A673 (cell line): ENCODE measurements around the gene ID4. TPM values are rescaled to one million over a fixed set of nuclear protein-coding genes. Genes with fewer than 3 reads are reported as not detected.

Experiments
- BruUV-seq: library from RNA; stranded (reverse); fragments of 400-500 nt; replicated peaks from 2 replicates; lab custom pipeline; 2021; lab: Mats Ljungman, UMichigan
- CTCF ChIA-PET: fragments of 300-600 bp; sonication (Branson Sonifier 250); formaldehyde crosslinking; loops from one replicate; lab custom pipeline; 2022; ENCODE audit warnings: antibody characterized with exemption; lab: Charles Lee
- POLR2A ChIA-PET: fragments of 300-600 bp; sonication (Branson Sonifier 250); formaldehyde crosslinking; loops from one replicate; lab custom pipeline; 2022; ENCODE audit warnings: antibody characterized with exemption; ENCODE audit not compliant: low non-redundant PET; lab: Charles Lee
- DNase-seq: peaks from one replicate; pipeline ENCODE4 v3.0.0-alpha.2; 2015; ENCODE audit warnings: low spot score
- H3K27ac ChIP-seq: fragments of 200-600 bp; sonication (generic); 2 replicates; pipeline ENCODE4 v1.5.1; 2016; ENCODE audit warnings: mixed run types, low read depth, mild to moderate bottlenecking, mixed read lengths, antibody characterized with exemption, low read length; ENCODE audit not compliant: poor library complexity, severe bottlenecking
- H3K27me3 ChIP-seq: fragments of 200-600 bp; sonication (generic); replicated peaks from 2 replicates; pipeline ENCODE4 v1.6.1; 2017; ENCODE audit warnings: mixed run types, low read depth, mild to moderate bottlenecking, mixed read lengths, antibody characterized with exemption, low read length; ENCODE audit not compliant: insufficient read depth, poor library complexity
- H3K36me3 ChIP-seq: fragments of 200-600 bp; sonication (generic); 2 replicates; pipeline ENCODE4 v1.6.1; 2016; ENCODE audit warnings: mixed run types, mild to moderate bottlenecking, mixed read lengths, antibody characterized with exemption, low read length; ENCODE audit not compliant: insufficient read depth, poor library complexity, severe bottlenecking
- H3K4me1 ChIP-seq: fragments of 200-600 bp; sonication (generic); 2 replicates; pipeline ENCODE4 v1.6.1; 2017; ENCODE audit warnings: mixed run types, mild to moderate bottlenecking, mixed read lengths, antibody characterized with exemption, low read length; ENCODE audit not compliant: insufficient read depth, poor library complexity, severe bottlenecking
- H3K4me3 ChIP-seq: fragments of 200-600 bp; sonication (generic); 2 replicates; pipeline ENCODE4 v1.5.1; 2016; ENCODE audit warnings: low read depth, mixed run types, mild to moderate bottlenecking, mixed read lengths, low read length; ENCODE audit not compliant: poor library complexity, severe bottlenecking
- H3K9me3 ChIP-seq: fragments of 200-600 bp; sonication (generic); 2 replicates; pipeline ENCODE4 v1.6.1; 2016; ENCODE audit warnings: mixed run types, low read depth, mild to moderate bottlenecking, mixed read lengths, antibody characterized with exemption, low read length; ENCODE audit not compliant: poor library complexity, severe bottlenecking
- CTCF ChIP-seq: fragments of 300-800, 200-600 bp; sonication (generic); conservative IDR thresholded peaks from 2 replicates; pipeline ENCODE4 v1.5.1; 2017; ENCODE audit warnings: low read depth, mild to moderate bottlenecking, antibody characterized with exemption, low read length, moderate library complexity, mixed read lengths
- EZH2 ChIP-seq: fragments of 200-600 bp; sonication (generic); IDR thresholded peaks from 2 replicates; pipeline ENCODE4 v1.6.1; 2017; ENCODE audit warnings: borderline replicate concordance, low read depth, mild to moderate bottlenecking, mixed read lengths, antibody characterized with exemption, low read length; ENCODE audit not compliant: poor library complexity, severe bottlenecking
- intact Hi-C: fragments of 100-400 bp; cut with micrococcal nuclease; formaldehyde crosslinking; loops from one replicate; pipeline ENCODE4 v1.10.0; 2022; ENCODE audit not compliant: unreplicated experiment
- total RNA-seq: library from RNA; stranded (reverse); gene quantifications from 2 replicates; pipeline ENCODE4 v1.2.3, GENCODE V29; 2021

ID4 gene
- total RNA-seq, 1 experiment from 2014 or later: 29.3 TPM

DNA sequence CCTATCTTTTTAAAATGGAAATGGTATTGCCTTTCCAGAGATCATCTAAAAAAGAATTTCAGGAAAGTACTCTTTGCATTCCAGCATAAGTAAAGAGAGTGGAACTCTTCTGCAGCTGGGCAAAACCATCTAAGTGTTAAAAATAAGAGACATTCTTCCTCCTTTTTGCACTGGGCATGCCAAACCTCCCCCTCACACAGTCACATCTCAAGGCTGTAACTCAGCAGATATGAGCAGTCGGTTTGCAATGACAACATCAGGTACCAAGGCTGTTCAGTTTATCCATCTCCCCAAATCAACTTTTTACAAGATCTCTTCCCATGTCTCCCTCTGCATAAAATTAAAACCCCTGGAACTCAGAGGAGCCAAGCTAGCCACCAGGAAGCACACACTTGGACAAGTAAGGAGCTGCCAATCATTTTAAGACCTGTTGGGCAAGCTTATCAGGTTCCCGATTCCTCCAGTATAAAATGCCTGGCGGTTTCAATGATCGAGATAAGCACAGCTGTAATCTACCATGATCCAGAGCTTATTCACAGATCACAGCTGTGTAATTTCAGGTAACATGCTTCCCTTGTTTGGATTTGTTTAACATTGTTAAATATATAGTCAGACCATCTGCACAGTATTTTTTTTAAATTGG, 23.2 kb downstream of the ID4 start:
- no peak for DNase-seq
- BruUV-seq: no TSS peak

GRCh38 chr6:19864285-19864684, 27.1 kb downstream of the ID4 start:
- Histone ChIP-seq H3K4me1 (no peaks in the 10 kb centered on the region), H3K27me3 (no peaks in the 10 kb centered on the region), H3K36me3 (no peaks in the 10 kb centered on the region), H3K27ac (no peak overlapping the region), H3K4me3 (no peak overlapping the region), H3K9me3 (no peaks in the 10 kb centered on the region)
- POLR2A ChIA-PET: no interaction called here
- BruUV-seq: no TSS peak
- no peak for DNase-seq
- CTCF ChIA-PET: no interaction called here
- intact Hi-C loops: no loop called here
- no peak for TF ChIP-seq EZH2
- no peak for TF ChIP-seq CTCF

More for the DNA sequence above, 23.2 kb downstream of the ID4 start:
- TF ChIP-seq EZH2 (no peak), CTCF (no peak)
- no peaks in the 10 kb centered on the region for H3K4me1 ChIP-seq
- H3K27ac ChIP-seq: no peak overlapping the region
- CTCF ChIA-PET: no interaction called here
- H3K36me3 ChIP-seq: no peaks in the 10 kb centered on the region
- no peaks in the 10 kb centered on the region for H3K9me3 ChIP-seq
- H3K27me3 ChIP-seq: no peaks in the 10 kb centered on the region
- no peak overlapping the region for H3K4me3 ChIP-seq
- intact Hi-C loops: no loop called here
- POLR2A ChIA-PET: no interaction called here

DNA sequence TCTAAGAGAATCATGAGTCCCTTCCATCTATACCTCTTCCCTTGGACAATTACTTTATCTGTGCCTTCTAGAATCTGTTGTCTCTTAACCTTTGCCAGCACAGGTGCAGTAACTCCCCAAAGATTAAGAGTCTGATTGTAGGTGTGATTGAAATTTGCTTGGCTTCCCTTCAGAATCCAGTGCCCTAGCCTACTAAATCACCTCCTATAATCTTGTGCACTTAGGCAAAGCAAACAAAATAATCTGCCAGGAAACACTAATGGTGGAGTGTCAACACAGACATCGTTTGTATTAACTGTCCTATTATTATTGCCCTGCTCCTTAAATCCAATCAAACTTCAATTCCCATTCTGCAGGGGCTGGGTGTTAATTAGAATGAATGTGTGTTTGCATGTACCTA, 28.0 kb downstream of the ID4 start:
- H3K27me3 ChIP-seq: no peaks in the 10 kb centered on the region
- no peaks in the 10 kb centered on the region for H3K9me3 ChIP-seq
- H3K4me1 ChIP-seq: no peaks in the 10 kb centered on the region
- no peak for TF ChIP-seq EZH2
- TF ChIP-seq CTCF: no peak
- ChIA-PET POLR2A (no interaction called here), CTCF (no interaction called here)
- no TSS peak for BruUV-seq
- H3K4me3 ChIP-seq: no peak overlapping the region
- no peak overlapping the region for H3K27ac ChIP-seq
- H3K36me3 ChIP-seq: no peaks in the 10 kb centered on the region
- intact Hi-C loops: no loop called here
- no peak for DNase-seq
